Stomach (tissue), 4 donors: ENCODE measurements around the gene CCDC183.

Source experiments
- EP300 ChIP-seq: sonication (generic); formaldehyde crosslinking; IDR thresholded peaks from one replicate; pipeline ENCODE4 v1.6.1; 2017; ENCODE audit warnings: antibody characterized with exemption
- POLR2A ChIP-seq, 4 donors: fragments of 450-650 bp; IDR thresholded peaks; one replicate each; pipeline ENCODE4 v1.6.1; 2016; ENCODE audit warnings: antibody characterized with exemption in 4 of 4, control low read depth in 2 of 4, mild to moderate bottlenecking in 1 of 4, moderate library complexity in 1 of 4
- POLR2AphosphoS5 ChIP-seq, 3 donors: sonication (generic); formaldehyde crosslinking; IDR thresholded peaks; one replicate each; pipeline ENCODE4 v1.6.1; 2016; ENCODE audit warnings: antibody characterized with exemption in 3 of 3
- TF ChIP-seq, protein P1 (sequence below), 7 experiments: fragments of 450-650 bp in 4 of 7; fragments of 200-600 bp in 3 of 7; sonication (generic) in 3 of 7; IDR thresholded peaks; one replicate each; pipeline ENCODE4 v1.5.1; 2016 to 2019; ENCODE audit warnings: antibody characterized with exemption in 7 of 7, control low read depth in 2 of 7, mild to moderate bottlenecking in 1 of 7

DNA sequence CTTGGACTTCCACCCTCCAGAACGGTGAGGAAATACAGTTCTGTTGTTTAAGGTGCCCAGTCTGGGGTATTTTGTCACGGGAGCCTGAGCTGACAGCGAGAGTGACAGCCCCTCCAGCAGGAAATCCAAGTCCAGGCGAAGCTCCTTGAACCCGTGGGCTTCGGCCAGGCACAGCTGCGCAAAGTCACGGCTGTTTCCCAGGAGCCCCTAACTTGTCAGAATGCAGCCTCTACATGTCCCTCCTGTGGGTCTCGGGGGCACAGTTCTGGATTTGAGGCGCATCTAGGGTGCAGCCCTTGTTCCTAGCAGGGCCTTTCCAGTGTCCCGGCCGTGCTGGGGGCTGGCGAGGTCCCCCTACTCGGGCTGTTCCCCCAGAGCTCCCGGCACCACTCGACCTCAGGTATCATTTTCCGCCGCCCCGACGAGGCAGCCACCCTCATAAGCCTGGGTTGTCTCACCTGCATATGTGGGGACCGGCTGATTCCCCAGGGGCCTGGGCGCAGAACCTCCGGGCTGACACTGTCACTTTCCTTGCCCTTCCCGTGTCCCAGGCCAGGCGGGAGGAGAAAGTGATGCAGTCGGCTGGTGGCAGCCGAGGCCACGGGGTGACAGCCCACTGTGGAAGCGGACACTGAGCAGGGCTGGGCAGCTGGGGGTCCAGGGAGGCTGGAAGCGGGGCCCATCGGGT lies 42.6 kb upstream of the CCDC183 start:
- TF ChIP-seq, protein P1, sequence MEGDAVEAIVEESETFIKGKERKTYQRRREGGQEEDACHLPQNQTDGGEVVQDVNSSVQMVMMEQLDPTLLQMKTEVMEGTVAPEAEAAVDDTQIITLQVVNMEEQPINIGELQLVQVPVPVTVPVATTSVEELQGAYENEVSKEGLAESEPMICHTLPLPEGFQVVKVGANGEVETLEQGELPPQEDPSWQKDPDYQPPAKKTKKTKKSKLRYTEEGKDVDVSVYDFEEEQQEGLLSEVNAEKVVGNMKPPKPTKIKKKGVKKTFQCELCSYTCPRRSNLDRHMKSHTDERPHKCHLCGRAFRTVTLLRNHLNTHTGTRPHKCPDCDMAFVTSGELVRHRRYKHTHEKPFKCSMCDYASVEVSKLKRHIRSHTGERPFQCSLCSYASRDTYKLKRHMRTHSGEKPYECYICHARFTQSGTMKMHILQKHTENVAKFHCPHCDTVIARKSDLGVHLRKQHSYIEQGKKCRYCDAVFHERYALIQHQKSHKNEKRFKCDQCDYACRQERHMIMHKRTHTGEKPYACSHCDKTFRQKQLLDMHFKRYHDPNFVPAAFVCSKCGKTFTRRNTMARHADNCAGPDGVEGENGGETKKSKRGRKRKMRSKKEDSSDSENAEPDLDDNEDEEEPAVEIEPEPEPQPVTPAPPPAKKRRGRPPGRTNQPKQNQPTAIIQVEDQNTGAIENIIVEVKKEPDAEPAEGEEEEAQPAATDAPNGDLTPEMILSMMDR (IDR thresholded peaks at IDR 0.05), result no peak
- TF ChIP-seq POLR2AphosphoS5 (IDR thresholded peaks at IDR 0.05) (no peak), POLR2A (IDR thresholded peaks at IDR 0.05) (no peak), EP300 (no peak)
